ENCODE data around the gene PCDH12. TPM values are rescaled to one million over a fixed set of nuclear protein-coding genes. Genes with fewer than 3 reads are reported as not detected.

PCDH12 gene
- total RNA-seq, 1 experiment from 2014 or later, result 0.75 TPM

DNA sequence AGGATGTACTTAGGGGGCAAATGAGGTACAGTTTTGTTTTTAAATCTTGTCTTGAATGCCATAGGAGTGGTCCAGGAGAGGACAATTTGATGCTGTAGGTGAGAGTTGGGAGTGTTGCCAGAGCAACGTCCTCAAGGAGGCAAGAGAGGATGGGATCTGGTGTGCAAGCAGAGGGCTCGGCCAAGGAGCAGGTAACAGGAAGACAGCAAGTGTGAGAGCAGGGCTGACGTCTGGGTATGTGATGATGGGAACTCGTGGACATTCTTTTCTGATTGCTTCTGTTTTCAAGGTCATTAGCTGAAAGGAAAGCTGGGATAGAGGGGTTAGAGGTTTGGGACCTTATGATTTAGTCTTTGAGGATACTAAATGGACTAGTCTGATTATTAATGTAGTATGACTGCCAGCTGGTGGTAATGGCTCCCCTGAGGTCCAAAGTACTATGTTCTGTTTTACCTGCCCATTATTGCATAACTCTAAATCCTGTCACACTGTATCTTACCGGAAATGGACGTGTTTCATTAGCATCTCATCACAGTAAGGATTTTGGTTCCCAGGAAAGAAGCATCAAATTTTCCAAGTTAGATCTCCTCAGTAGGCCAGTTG lies 39.5 kb upstream of the PCDH12 start:
- Histone ChIP-seq H3K27ac (ENCODE audit: low read depth, low read length, poor library complexity, severe bottlenecking) (no peak overlapping the region), H3K4me3 (ENCODE audit: low read depth, low read length, poor library complexity, severe bottlenecking) (no peak overlapping the region), H3K9me3 (ENCODE audit: low read depth, low read length, poor library complexity, severe bottlenecking) (no peaks in the 10 kb centered on the region), H3K27me3 (replicated peaks; ENCODE audit: insufficient read depth, low read depth, low read length, poor library complexity) (no peaks in the 10 kb centered on the region), H3K36me3 (ENCODE audit: insufficient read depth, low read length, poor library complexity, severe bottlenecking) (peaks cover 20% of the 10 kb centered on the region), H3K4me1 (ENCODE audit: insufficient read depth, low read length, poor library complexity, severe bottlenecking) (no peaks in the 10 kb centered on the region)
- DNase-seq (ENCODE audit: low spot score), result no peak
- TF ChIP-seq EZH2 (IDR thresholded peaks at IDR 0.05; ENCODE audit: borderline replicate concordance, low read depth, low read length, poor library complexity, severe bottlenecking), result no peak
- TF ChIP-seq, protein P1, sequence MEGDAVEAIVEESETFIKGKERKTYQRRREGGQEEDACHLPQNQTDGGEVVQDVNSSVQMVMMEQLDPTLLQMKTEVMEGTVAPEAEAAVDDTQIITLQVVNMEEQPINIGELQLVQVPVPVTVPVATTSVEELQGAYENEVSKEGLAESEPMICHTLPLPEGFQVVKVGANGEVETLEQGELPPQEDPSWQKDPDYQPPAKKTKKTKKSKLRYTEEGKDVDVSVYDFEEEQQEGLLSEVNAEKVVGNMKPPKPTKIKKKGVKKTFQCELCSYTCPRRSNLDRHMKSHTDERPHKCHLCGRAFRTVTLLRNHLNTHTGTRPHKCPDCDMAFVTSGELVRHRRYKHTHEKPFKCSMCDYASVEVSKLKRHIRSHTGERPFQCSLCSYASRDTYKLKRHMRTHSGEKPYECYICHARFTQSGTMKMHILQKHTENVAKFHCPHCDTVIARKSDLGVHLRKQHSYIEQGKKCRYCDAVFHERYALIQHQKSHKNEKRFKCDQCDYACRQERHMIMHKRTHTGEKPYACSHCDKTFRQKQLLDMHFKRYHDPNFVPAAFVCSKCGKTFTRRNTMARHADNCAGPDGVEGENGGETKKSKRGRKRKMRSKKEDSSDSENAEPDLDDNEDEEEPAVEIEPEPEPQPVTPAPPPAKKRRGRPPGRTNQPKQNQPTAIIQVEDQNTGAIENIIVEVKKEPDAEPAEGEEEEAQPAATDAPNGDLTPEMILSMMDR (conservative IDR thresholded peaks at IDR 0.05; ENCODE audit: low read depth, low read length), result no peak
- intact Hi-C loops (cut with micrococcal nuclease; ENCODE audit: unreplicated experiment), result loop anchor here (10.0 kb wide), 1 partner anchor 547 kb away; no protein-coding TSS in a partner anchor
- no TSS peak for BruUV-seq (replicated peaks)
- POLR2A ChIA-PET (ENCODE audit: low non-redundant PET), result no interaction called here
- CTCF ChIA-PET, result no interaction called here

DNA sequence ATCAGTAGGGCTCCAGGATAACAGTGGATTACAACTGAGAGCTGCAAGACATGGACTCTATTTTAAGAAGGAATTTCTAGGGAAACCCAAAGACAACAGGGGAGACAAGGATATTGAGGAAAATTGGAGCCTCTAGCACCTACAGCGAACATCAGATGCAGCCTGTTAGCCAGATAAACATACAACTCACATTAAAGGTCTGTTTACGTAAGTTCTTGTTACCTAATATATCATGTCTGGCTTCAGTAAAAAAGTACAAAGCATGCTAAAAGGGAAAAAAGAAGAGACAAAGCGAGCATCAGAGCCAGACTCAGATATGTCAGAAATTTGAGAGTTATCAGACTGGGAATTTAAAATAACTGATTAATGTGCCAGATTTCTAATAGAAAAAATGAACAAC lies 37.7 kb upstream of the PCDH12 start:
- no TSS peak for BruUV-seq (replicated peaks)
- peaks cover 16% of the 10 kb centered on the region for H3K36me3 ChIP-seq (ENCODE audit: insufficient read depth, low read length, poor library complexity, severe bottlenecking)
- ChIA-PET CTCF (interaction anchor here (0.6 to 0.7 kb wide), 2 partner anchors 165 to 366 kb away, joined by 6 to 9 read pairs; no protein-coding TSS in a partner anchor), POLR2A (ENCODE audit: low non-redundant PET) (no interaction called here)
- no peak overlapping the region for H3K27ac ChIP-seq (ENCODE audit: low read depth, low read length, poor library complexity, severe bottlenecking)
- TF ChIP-seq, protein P1 (conservative IDR thresholded peaks at IDR 0.05; ENCODE audit: low read depth, low read length), result no peak
- no peak for TF ChIP-seq EZH2 (IDR thresholded peaks at IDR 0.05; ENCODE audit: borderline replicate concordance, low read depth, low read length, poor library complexity, severe bottlenecking)
- intact Hi-C loops (cut with micrococcal nuclease; ENCODE audit: unreplicated experiment), result loop anchor here (10.0 kb wide), 1 partner anchor 549 kb away; no protein-coding TSS in a partner anchor
- H3K4me3 ChIP-seq (ENCODE audit: low read depth, low read length, poor library complexity, severe bottlenecking), result no peak overlapping the region
- no peaks in the 10 kb centered on the region for H3K4me1 ChIP-seq (ENCODE audit: insufficient read depth, low read length, poor library complexity, severe bottlenecking)
- DNase-seq (ENCODE audit: low spot score), result no peak
- H3K27me3 ChIP-seq (replicated peaks; ENCODE audit: insufficient read depth, low read depth, low read length, poor library complexity), result no peaks in the 10 kb centered on the region
- H3K9me3 ChIP-seq (ENCODE audit: low read depth, low read length, poor library complexity, severe bottlenecking), result no peaks in the 10 kb centered on the region

DNA sequence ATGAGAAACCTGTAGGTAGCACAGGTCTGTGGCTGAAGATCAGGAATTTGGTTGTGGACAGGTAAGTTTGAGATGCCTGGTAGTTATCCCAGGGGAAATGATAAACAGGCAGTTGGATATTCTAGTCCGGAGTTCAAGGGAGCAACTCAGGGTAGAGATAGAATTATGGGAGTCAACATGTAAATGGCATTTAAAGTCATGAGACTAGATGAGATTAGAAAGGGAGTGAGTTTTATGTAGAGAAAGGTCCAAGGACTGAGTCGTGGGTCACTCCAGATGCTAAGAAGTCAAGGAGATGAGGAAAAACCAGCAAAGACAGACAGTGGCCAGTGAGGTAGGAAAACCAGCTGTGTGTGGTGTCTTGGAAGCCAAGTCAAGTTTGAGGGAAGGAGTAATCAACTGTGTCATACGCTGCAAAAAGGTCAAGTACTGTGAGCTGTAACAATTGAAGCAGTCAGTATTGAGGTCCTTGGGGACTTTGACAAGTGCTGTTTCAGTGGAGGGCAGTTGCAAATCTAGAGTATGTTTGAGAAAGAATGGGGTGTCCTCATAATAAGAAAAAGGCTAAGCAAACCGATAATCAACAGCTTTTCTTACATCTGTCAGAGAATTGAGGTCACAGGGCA lies 36.6 kb upstream of the PCDH12 start:
- POLR2A ChIA-PET (ENCODE audit: low non-redundant PET), result no interaction called here

More for the DNA sequence above, 36.6 kb upstream of the PCDH12 start:
- H3K4me1 ChIP-seq (ENCODE audit: insufficient read depth, low read length, poor library complexity, severe bottlenecking), result no peaks in the 10 kb centered on the region
- no peak overlapping the region for H3K27ac ChIP-seq (ENCODE audit: low read depth, low read length, poor library complexity, severe bottlenecking)
- peaks cover 13% of the 10 kb centered on the region for H3K36me3 ChIP-seq (ENCODE audit: insufficient read depth, low read length, poor library complexity, severe bottlenecking)
- no peak overlapping the region for H3K4me3 ChIP-seq (ENCODE audit: low read depth, low read length, poor library complexity, severe bottlenecking)
- BruUV-seq (replicated peaks), result no TSS peak
- H3K9me3 ChIP-seq (ENCODE audit: low read depth, low read length, poor library complexity, severe bottlenecking), result no peaks in the 10 kb centered on the region
- intact Hi-C loops (cut with micrococcal nuclease; ENCODE audit: unreplicated experiment), result loop anchor here (5.0 to 10.0 kb wide), 2 partner anchors 550 to 703 kb away; no protein-coding TSS in a partner anchor
- CTCF ChIA-PET, result interaction anchor here (0.6 kb wide), 1 partner anchor 365 kb away, joined by 6 read pairs; no protein-coding TSS in a partner anchor
- no peak for TF ChIP-seq EZH2 (IDR thresholded peaks at IDR 0.05; ENCODE audit: borderline replicate concordance, low read depth, low read length, poor library complexity, severe bottlenecking)
- TF ChIP-seq, protein P1 (conservative IDR thresholded peaks at IDR 0.05; ENCODE audit: low read depth, low read length), result no peak
- H3K27me3 ChIP-seq (replicated peaks; ENCODE audit: insufficient read depth, low read depth, low read length, poor library complexity), result no peaks in the 10 kb centered on the region
- no peak for DNase-seq (ENCODE audit: low spot score)

Measured in A673 (cell line).